WTC11 (cell line): ENCODE measurements around the gene PDLIM4. TPM values are rescaled to one million over a fixed set of nuclear protein-coding genes. Genes with fewer than 3 reads are reported as not detected.

Source experiments
- ATF1 ChIP-seq: sonication (generic); formaldehyde crosslinking; IDR thresholded peaks from 2 replicates; pipeline ENCODE4 v1.8.1; 2023; ENCODE audit warnings: mild to moderate bottlenecking, moderate library complexity, missing genetic modification reagents
- CBFB ChIP-seq: sonication (generic); formaldehyde crosslinking; IDR thresholded peaks from 2 replicates; pipeline ENCODE4 v1.8.1; 2022; ENCODE audit warnings: mild to moderate bottlenecking, low read depth, missing genetic modification reagents
- E2F4 ChIP-seq: sonication (generic); formaldehyde crosslinking; IDR thresholded peaks from 2 replicates; pipeline ENCODE4 v1.8.1; 2022; ENCODE audit warnings: low read depth, mild to moderate bottlenecking, moderate library complexity, missing genetic modification reagents, borderline replicate concordance
- HMGXB4 ChIP-seq: sonication (generic); formaldehyde crosslinking; IDR thresholded peaks from 2 replicates; pipeline ENCODE4 v1.8.1; 2023; ENCODE audit warnings: mild to moderate bottlenecking, moderate library complexity, missing genetic modification reagents
- NFATC4 ChIP-seq: fragments of 250-450 bp; sonication (Bioruptor Pico); IDR thresholded peaks from 2 replicates; pipeline ENCODE4 v1.9.0; 2021; ENCODE audit warnings: mild to moderate bottlenecking
- NFYB ChIP-seq: sonication (generic); formaldehyde crosslinking; conservative IDR thresholded peaks from 2 replicates; pipeline ENCODE4 v1.8.0; 2022; ENCODE audit warnings: low read depth, missing genetic modification reagents
- PRDM15 ChIP-seq: sonication (generic); formaldehyde crosslinking; IDR thresholded peaks from 2 replicates; pipeline ENCODE4 v1.8.0; 2022; ENCODE audit warnings: missing genetic modification reagents
- STAT6 ChIP-seq: sonication (generic); formaldehyde crosslinking; conservative IDR thresholded peaks from 2 replicates; pipeline ENCODE4 v1.8.1; 2023; ENCODE audit warnings: mild to moderate bottlenecking, low read depth, missing genetic modification reagents, moderate library complexity
- TP53 ChIP-seq: sonication (generic); formaldehyde crosslinking; IDR thresholded peaks from 2 replicates; pipeline ENCODE4 v1.8.1; 2023; ENCODE audit warnings: mild to moderate bottlenecking, missing genetic modification reagents
- ZNF423 ChIP-seq: fragments of 250-450 bp; sonication (Bioruptor Pico); IDR thresholded peaks from 2 replicates; pipeline ENCODE4 v2.1.2; 2022; ENCODE audit warnings: mild to moderate bottlenecking, moderate library complexity
- ZNF532 ChIP-seq: fragments of 250-450 bp; sonication (Bioruptor Pico); IDR thresholded peaks from 2 replicates; pipeline ENCODE4 v1.9.0; 2021; ENCODE audit warnings: mild to moderate bottlenecking, borderline replicate concordance
- total RNA-seq: library from RNA; stranded (reverse); gene quantifications from 3 replicates; pipeline ENCODE4 v1.2.3, GENCODE V29; 2021

PDLIM4 gene
- total RNA-seq, 1 experiment from 2014 or later: 11.4 TPM

- TF ChIP-seq PRDM15 (0 out of 2 replicates have a peak, but pooled peaks have one; percentile 31), TP53 (CRISPR knock-in tag) (no peak), NFYB (CRISPR knock-in tag) (no peak), CBFB (CRISPR knock-in tag) (no peak), NFATC4 (no peak), HMGXB4 (CRISPR knock-in tag) (peak; percentile 97), ATF1 (0 out of 2 replicates have a peak, but pooled peaks have one; percentile 50), ZNF532 (CRISPR knock-in tag) (no peak), E2F4 (CRISPR knock-in tag) (no peak), ZNF423 (peak; percentile 82), STAT6 (CRISPR knock-in tag) (no peak)
Measured at GRCh38 chr5:132227485-132228240, 29.8 kb upstream of the PDLIM4 start, which contains the start of gene P4HA2 (continued).
